HG02571 (cell line): ENCODE results near the gene FAM120B.
A peak's percentile ranks its signal among the peaks of the same experiment; 100 is the strongest.
"Not testable (repeated sequence)": the region's sequence is repeated elsewhere in the genome, so short reads cannot be mapped to it uniquely, and the experiment has no call there.

ENCODE experiments used
- ATAC-seq: cut with Tn5 transposase; IDR thresholded peaks from one replicate; pipeline ENCODE4 v1.9.1; 2021; ENCODE audit warnings: mild to moderate bottlenecking, moderate library complexity; ENCODE audit not compliant: unreplicated experiment

The FAM120B gene

GRCh38 chr6:170296423-170296745 is 10.2 kb upstream of the FAM120B start:
- ATAC-seq: no peak

GRCh38 chr6:170296746-170297575 is 9.6 kb upstream of the FAM120B start:
- no peak for ATAC-seq

DNA sequence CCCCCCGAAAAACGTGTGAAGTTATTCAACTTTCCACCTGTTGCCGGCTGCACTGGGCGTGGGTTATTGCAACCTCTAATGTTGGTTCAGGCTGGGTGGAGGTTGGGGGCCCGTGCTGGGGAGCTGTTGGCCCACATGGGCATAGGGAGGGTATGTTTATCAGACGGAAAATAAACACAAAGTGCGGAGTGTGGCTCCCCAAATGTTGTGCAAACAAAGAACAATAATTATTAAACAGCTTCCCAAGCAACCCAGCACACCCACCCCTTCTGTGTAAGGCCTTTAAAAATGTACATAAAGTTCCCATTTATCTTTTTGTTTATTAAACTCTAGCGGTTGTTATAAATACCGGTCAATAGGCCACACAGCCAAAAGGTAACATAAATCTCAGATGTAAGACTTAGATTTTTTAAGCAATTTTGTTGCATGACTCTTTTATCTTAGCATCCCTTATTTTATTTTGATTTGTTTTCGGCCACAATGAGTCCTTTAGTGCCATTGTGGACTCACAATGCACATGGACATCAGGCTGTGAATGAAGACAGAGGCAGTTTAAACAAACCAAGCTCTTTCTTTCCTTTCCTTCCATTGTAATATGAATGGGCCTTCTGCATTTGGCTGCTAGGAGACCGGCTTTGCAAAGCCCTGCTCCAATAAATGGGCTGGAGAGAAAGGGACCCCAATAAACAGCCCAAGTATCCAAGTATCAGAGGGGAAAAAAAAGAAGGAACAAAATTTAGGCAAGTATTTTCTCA is 8.8 kb upstream of the FAM120B start:
- no peak for ATAC-seq

DNA sequence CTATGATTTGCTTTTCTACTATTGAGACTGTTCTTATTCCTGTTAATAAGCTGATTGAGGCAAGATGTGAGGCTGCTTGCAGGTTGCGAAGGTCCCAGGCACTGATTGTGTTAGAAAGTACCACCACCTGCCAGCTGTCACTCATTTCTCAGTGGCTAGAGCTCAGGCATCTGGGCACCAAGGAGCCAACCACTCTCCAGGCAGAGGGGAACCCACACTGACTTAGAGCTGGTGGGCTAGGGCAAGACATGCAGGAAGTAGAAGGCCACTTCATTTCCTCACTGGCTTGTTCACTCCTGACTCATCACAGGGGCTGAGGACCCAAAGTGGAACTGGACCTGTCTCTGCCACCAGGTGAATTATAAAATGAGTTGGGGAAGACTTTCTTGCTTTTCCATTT is 7.9 kb upstream of the FAM120B start:
- no peak for ATAC-seq

DNA sequence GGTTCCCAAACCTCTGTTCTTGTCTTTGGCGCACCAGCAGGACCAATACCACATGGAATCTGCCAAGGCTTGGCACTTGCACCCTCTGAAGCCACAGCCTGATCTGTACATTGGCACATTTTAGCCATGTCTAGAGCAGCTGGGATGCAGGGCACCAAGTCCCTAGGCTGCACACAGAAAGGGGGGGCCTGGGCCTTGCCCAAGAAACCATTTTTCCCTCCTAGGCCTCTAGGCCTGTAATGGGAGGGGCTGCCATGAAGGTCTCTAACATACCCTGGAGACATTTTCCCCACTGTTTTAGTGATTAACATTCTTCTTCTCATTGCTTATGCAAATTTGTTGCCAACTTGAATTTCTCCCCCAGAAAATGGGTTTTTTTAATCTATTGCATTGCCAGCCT is 5.4 kb upstream of the FAM120B start:
- ATAC-seq: no peak

GRCh38 chr6:170305805-170306323 is 694 bp upstream of the FAM120B start:
- ATAC-seq: no peak

DNA sequence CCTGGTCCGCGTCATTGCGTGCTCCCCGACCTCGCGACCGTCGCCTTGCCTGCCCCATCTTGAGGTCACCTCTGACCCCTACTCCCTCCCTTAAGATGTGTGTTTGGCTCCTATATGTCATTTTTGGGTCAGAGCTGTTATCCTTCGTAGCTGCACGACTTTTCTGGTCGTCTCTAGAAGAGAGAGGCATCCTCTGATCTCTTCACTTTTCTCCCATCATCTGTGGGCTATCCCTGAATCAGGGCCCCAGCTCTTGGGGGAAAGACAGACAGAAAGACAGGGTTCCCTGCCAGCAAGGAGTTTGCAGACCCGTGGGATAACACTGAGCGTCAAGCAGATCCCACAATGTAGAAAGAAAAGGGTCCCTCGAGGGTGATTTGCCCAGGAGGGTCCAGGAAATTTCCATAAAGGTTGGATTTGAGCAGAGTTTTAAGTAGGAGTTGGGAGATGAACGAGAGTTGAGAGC is 555 bp downstream of the FAM120B start:
- no peak for ATAC-seq

- no peak for ATAC-seq
Observed at GRCh38 chr6:170308761-170309160, 2.2 kb downstream of the FAM120B start.

GRCh38 chr6:170311696-170312095 is 5.1 kb downstream of the FAM120B start:
- no peak for ATAC-seq

DNA sequence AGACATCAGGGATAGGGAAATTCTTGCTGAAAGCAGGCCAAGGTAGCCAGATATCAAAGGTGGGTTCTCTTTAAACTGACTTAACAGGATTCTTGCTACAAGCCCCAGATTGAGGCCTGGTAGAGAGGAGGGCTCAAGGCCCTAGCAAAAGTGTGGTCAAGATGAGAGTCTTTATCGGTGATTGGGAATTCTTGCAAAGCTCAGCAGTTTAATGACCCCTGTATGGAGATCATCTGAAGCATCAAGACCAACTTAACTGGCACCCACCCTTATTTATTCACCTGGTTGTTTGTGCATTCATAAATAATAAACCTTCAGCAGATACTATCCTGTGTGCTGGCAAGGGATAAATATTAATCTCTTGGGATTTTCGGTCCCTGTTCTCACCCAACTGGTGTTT is 6.3 kb downstream of the FAM120B start:
- ATAC-seq: no peak

- no peak for ATAC-seq
Observed at GRCh38 chr6:170313716-170314295, 7.2 kb downstream of the FAM120B start.

DNA sequence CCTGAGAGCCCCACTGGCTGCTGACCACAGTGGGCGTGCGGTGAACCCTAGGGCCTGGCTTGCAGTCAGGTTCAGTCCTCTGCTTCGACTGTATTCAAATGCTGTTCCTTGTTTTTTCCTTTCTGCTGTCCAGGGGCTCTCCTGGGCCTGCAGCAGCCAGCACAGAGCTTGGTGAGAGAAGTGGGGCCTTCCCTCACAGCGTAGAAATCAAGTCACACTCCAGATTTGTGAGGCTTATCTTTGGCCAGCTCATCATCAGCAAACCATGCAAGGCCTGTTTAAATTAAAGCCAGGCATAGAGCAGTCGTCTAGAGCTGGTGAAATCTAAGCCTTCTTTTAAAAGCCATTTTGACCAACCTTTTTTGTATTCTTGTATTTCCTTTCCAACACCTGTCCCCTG is 8.4 kb downstream of the FAM120B start:
- no peak for ATAC-seq

DNA sequence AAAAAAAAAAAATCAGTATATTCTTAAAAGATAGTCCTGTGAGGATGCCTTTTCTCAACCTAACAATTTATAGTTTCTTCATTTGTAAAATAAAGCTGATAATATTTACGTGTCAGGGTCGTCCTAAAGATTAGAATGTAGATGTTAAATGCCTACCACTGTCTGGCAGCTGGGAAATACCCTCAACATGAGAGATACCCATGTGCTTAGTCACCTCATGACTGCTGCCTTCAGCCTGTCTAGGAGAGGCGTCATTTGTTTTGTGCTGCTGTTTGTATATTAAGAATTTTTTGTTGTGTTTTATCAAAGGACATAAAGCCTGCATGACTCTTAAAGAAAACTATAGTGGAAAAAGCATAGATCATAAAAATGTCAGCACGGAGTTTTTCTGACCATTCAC is 9.5 kb downstream of the FAM120B start:
- no peak for ATAC-seq

DNA sequence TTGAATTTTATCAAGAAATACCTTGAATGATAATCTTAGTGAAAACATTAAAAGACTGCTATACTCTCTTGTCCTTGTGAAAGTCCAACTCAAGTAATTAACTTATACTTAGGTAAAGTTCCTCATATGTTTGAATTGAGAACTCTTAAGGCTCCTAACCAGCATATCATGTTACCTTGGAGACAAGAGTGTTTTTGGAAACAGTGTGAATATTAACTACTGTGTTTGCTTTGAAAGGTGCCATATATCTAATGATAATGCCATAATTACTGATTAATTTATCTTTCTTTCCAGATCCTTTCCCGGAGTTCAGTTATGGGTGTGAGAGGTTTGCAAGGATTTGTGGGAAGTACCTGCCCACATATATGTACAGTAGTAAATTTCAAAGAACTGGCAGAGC is 10.5 kb downstream of the FAM120B start:
- ATAC-seq: no peak

DNA sequence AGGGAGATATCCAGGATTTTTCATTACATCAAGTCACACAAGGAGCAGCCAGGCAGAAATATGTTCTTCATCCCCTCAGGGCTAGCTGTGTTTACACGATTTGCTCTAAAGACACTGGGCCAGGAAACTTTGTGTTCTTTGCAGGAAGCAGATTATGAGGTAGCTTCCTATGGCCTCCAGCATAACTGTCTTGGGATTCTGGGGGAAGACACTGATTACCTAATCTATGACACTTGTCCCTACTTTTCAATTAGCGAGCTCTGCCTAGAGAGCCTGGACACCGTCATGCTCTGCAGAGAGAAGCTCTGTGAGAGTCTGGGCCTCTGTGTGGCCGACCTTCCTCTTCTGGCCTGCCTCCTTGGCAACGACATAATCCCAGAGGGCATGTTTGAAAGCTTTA is 11.2 kb downstream of the FAM120B start:
- ATAC-seq: no peak

DNA sequence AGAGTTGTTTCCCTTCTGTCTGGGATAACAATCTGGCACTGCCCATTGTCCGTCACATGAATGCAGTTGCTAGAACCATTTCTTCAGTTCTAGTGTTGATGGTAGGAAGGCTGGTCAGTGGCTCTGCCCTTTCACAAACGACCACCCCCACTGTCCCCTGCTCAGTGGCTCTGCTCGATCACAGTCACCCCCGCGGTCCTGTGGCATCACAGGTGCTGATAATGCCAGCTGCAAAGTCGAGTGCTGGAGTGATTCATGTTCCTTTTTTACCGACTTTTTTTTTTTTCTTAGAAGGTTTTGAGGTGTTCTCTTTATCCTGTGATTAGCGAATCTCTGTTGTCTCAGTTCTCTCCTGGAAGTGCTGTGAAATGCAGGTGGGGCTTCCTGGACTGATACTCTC is 22.8 kb downstream of the FAM120B start:
- ATAC-seq: no peak

DNA sequence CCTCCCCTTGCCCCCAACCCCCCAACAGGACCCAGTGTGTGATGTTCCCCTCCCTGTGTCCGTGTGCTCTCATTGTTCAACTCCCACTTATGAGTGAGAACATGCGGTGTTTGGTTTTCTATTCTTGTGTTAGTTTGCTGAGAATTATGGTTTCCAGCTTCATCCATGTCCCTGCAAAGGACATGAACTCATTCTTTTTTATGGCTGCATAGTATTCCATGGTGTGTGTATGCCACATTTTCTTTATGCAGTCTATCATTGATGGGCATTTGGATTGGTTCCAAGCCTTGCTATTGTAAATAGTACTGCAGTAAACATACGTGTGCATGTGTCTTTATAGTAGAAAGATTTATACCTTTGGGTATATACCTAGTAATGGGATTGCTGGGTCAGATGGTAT is 28.6 kb downstream of the FAM120B start:
- ATAC-seq: not testable (repeated sequence)

DNA sequence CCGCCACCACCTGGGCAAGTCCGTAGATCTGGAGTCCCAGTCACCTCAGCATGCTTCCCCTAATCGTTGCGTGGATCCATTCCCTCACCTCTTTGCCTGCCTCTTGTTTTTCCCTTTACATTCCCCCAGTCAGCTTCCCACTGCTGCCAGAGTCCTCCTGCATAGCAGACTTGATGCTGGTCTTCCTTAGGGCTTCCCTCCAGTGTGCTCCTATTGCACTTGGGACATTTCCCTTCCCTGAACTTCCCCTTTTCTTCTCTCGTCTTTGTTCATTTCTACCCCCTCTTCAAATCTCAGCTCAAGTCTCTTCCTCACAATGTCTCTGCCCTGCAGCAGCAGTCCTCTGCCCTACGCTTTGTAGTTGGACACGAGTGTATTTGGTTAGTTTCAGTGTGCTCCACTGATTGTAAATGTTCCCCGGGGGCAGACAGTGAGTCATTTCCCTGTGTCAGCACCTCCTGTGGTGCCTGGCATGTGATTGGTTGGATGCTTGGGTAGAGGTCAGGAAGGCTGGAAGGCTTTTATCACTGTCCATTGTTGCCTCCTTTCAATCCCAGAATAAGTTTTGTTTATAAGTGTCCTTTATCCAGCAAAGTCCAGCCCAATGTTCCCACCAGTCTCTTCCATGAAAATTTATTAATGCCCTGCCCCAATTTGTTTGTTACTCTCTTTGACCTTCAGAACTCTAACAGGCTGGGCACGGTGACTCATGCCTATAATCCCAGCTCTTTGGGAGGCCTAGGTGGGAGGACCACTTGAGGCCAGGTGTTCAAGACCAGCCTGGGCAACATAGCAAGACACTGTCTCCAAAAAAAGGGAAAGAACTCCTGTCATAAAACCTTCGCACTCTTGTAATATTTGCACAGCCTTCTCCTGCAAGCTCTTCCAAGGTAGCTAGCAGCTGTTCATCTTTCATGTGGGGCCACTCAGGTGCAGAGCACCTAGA is 38.3 kb downstream of the FAM120B start:
- ATAC-seq: no peak

- no peak for ATAC-seq
Observed at GRCh38 chr6:170345662-170346061, 39.1 kb downstream of the FAM120B start.

- no peak for ATAC-seq
Observed at GRCh38 chr6:170346649-170347048, 40.1 kb downstream of the FAM120B start.

DNA sequence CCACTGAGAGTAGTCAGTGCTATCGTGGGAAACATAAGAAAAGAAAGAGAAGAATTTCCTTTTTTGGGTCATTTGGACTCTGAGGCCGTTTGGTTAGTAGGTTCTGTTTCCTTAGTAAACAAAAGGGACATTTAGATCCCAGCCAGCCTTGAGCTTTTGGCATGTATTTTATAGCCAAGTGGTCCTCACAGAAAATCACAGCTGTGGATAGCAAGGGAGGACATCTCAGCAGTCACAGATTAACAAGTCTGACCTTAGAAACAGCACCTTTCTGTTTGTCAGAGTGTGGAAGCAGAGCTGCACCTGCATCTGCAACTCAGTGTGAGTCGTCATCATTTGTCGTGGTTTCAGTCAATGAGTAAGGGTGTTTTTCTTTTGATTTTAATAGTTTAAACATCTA is 40.5 kb downstream of the FAM120B start:
- ATAC-seq: peak; percentile 82
